T-helper 2 cell (primary cell): ENCODE results near the gene IL21R.
"Not testable (repeated sequence)": the region's sequence is repeated elsewhere in the genome, so short reads cannot be mapped to it uniquely, and the experiment has no call there.

Experiments used
- DNase-seq, 5 experiments: peaks; one replicate each; pipeline versions ENCODE4 v3.0.0 to v3.0.0-alpha.2; 2012 to 2022

The IL21R gene

DNA sequence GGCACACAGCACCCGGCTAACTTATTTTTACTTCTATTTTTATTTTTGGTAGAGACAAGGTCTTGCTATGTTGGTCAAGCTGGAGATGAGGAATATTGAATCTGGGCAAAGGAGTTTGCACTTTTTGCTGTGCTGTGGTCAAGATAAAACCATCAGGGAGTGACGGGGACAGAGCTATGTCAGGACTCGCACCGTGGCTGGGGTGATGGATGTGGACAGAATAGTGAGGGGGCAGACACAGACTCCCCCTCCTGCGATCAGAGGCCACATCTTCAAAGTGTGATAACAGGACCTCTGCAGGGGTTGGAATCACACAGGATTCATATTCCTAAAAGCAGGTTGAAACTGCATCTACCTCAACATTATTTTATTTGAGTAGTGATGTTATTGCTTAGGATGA lies 25.6 kb downstream of the IL21R start:
- DNase-seq: no peak

DNA sequence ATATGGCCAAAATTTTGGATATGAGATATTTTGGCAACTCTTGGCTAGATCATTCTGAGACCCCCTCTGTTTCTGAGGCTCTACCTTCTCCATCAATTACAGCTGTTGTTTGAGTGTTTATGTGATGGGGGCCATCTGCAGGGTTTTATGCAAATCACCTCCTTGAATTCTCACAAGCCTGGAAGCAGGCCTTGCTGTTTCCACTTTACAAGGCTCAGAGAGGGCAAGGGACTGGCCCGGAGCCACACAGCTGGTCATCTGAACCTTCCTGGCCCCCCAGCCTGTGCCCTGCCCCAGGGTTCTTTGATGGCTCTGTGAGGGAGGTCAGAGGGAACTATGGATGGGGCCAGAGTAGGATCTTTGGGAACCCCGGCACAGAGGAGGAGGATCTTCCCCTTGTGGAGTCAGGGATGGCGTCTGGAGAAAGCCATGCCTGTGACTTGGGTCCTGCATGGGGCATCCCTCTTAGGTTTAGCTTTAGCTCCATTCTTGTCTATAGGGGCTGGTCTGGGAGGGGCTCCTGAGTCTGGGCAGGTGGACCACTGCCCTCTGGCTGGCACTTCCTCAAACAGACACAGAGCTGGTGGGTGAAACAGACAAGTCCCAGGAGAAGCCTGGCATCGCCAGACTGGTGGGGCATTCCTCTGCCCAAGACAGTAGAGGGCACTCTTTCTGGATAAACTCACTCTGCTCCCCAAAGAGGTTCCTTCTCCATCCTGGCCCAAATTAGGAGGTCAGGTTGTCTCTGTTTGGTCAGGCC lies 26.2 kb downstream of the IL21R start:
- no peak for DNase-seq

DNA sequence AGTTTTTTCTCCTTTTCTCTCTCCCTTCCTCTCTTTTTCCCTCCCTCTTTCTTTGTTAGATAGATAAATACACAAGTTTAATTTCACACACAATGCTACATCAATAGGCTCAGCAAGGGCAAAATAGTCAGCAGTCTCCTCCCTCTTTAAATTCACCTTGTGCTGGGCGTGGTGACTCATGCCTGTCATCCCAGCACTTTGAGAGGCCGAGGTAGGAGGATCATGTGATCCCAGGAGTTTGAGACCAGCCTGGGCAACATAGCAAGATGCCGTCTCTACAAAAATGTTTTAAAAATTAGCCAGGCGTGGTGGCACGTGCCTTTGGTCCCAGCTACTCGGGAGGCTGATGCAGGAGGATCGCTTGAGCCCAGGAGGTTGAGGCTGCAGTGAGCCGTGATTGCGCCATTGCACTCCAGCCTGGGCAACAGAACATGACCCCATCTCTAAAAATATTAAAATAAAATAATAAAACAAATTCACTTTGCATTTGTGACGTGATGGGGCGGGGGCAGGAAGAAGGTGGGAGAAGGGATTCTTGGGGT lies 27.4 kb downstream of the IL21R start:
- DNase-seq: no peak

DNA sequence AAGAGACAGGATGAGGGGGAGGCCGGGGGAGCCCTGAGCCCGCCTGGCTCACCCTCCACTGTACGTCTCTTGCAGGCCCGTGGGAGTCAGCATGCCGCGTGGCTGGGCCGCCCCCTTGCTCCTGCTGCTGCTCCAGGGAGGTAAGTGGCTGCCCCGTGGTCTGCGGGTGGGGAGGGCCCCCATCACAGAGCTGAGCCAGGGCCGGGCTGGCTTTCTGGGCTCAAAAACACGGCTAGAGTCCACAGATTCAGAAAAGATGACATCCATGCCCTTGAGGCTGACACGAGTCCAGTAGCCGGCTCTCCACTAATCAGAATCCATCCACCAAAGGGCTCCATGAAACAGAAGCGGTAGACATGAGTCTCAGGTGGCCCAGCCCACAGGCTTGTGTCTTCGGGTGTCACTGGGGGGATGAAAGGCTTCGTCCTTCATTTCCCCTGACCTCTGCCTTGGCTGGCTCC lies 28.0 kb downstream of the IL21R start:
- DNase-seq: no peak

DNA sequence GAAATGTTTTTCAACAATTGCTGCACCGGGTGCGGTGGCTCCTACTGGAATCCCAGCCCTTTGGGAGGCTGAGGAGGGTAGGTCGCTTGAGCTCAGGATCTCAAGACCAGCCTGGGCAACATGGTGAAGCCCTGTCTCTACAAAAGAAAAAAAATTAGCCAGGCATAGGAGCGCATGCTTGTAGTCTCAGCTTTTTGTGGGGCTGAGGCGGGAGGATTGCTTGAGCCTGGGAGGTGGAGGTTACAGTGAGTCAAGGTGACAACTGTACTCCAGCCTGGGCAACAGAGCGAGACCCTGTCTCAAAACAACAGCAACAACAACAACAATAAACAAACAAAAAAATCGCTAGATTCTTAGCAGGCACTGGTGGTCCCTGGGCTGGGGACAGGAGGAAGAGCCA lies 28.5 kb downstream of the IL21R start:
- no peak for DNase-seq

DNA sequence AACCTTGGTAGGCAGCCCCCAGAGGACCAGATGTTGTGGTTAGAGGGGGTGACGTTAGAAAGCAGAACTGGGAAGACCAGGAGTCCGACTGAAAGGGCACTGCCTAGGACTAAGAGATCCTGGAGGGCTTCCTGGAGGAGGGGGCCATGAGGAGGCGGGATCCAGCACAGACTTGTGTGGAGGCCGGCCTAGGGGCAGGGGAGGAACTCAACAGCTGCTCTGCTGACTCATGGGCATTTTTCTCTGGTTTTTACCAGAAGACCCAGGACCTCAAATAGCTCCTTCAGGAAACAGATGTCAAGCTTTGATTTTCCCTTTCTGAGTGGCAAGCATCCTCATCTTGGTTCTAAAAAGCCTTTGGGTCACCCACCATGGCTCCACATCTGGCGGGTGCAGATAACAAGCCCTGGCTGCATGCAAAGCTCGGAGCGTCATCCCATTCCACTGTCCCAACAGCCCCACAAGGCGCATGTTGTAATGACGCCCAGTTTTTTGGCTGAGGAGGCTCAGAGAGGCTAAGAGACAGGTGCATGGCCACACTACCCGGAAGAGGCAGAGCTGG lies 29.0 kb downstream of the IL21R start:
- no peak for DNase-seq

DNA sequence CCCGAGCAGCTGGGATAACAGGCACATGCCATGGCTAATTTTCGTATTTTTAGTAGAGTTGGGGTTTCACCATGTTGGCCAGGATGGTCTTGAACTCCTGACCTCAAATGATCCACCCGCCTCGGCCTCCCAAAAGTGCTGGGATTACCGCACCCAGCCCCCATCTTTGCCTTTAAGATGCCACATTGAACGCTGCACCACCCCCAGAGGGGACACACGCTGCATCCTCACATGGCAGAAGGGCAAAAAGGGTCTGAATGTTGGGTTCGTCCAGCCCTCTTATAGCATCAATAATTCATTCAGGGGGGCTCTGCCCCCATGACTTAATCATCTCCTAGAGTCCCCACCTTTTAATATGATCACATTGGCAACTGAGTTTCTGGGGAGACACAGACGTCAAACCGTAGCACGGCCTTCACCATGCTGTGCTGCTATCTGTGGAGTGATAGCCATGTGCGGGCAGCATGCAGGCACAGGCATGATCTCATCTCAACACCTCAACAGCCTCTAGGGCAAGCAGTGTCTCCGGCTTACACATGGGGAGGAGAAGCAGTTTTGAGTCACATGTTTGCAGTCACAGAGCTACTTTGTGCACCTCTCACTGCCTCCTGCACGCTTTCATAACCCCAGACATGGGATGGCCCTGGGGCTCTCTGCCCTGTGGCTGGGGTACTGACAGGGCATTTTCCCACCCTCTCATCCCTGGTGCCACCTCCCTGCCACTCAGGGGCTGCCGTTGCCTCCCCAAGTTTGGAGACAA lies 30.0 kb downstream of the IL21R start:
- DNase-seq: no peak

DNA sequence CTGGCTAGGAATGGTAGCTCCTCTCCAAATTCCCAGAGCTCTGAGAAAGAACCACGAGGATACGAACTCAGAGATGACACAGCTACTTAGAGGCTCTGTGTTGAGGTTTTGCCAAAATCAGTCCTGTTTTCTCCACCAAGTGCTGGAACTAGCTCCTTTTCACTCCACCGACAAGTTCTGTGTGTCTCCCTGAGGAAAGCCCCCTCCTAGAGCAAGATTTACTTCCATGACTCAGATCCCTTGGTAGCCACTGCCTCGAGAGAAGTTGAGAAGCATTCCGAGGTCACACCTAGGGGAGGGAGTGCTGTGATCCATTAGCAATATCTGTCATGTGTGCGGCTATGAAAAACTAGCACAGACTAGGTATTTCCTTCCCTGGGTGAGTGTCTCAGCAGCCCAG lies 30.6 kb downstream of the IL21R start:
- no peak for DNase-seq

DNA sequence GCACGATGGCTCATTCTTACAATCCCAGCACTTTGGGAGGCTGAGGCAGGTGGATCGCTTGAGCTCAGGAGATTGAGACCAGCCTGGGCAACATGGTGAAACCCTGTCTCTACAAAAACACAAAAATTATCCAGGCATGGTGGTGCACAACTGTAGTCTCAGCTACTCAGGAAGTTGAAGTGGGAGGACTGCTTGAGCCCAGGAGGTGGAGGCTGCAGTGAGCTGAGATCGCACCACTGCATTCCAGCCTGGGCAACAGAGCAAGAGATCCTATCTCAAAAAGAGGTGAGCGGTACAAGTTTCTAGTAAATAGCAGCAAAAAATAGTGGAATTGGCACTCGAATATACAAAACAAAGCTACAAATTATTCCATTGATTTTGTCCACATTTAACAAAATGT lies 31.2 kb downstream of the IL21R start:
- not testable (repeated sequence) for DNase-seq

DNA sequence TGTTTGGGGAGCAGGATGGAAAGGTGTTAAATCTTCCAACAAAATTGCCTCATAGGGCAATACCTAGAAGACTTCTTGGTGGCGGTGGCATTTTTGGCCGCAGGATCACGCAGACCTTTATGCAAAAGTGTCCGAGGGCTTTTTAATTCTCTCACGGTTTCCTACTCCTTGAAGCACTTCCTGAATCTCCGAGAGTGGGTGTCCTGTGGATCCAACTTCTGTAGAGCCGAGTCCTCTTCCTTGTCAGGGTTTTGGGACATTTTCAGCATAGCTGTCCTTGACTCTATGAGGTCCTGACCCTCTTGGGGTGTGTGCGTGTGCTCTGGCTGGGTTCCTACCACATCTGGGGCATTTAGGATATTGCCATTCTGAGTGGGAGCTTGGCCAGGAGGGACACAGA lies 31.7 kb downstream of the IL21R start:
- DNase-seq: no peak

DNA sequence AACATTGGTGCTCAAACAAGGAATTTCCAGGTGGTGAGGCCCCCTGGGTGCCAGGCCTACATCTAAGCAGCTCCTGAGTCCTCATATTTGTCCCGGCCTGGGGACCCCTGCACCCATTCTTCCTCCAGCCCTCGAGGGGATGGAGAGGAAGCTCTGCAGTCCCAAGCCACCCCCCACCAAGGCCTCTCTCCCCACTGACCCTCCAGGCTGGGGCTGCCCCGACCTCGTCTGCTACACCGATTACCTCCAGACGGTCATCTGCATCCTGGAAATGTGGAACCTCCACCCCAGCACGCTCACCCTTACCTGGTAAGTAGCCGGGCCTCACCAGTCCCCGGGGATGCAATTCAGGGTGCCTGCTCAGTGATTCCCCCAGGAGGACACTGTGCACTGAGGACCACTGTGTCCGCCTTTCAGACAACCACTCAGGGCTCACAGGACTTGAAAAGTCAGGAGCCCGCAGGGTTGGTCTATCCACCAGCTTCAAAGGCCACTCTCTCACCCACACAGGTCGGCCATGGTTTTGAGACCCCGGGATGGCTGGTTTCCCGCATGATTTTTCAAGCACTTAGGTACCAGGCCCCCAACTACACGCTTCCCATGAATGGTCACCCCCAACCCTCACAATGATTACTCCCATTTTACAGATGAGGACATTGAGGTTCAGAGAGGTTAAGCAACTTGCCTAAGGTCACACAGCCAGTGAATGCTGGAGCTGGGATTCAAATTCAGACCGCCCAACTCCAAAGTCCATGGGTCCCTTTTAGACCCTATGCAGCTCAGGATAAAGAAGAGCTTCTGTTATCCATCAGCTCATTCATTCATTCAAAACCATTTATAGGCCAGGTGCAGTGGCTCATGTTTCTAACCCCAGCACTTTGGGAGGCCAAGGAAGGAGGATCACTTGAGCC lies 32.4 kb downstream of the IL21R start:
- DNase-seq: no peak

DNA sequence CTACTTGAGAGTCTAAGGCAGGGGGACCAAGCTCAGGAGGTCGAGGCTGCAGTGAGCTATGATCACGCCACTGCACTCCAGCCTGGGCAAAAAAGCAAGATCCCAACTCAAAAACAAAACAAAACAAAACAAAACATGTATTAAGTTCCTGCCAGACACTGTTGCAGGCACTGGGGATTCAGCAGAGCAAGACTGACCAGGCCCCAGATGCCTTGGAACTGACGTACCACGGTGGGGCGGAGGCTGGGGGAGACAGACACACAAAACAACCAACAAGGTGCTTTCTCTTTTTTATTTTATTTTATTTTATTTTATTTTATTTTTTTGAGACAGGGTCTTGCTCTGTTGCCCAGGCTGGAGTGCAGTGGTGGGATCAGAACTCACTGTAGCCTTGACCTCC lies 33.2 kb downstream of the IL21R start:
- not testable (repeated sequence) for DNase-seq

DNA sequence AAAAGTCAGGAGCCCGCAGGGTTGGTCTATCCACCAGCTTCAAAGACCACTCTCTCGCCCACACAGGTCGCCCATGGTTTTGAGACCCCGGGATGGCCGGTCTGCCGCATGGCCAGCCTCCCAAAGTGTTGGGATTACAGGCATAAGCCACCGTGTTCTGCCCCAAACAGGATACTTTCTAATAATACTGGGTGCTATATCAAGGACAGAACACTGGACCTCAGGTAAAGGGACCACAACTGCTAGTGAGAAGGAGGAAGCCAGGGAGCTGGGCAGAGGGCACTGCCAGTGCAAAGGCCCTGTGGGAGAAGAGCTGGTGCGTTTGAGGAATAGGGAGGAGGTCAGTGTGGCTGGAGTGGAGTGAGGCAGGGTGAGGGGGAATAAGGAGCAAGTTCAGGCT lies 34.1 kb downstream of the IL21R start:
- no peak for DNase-seq

DNA sequence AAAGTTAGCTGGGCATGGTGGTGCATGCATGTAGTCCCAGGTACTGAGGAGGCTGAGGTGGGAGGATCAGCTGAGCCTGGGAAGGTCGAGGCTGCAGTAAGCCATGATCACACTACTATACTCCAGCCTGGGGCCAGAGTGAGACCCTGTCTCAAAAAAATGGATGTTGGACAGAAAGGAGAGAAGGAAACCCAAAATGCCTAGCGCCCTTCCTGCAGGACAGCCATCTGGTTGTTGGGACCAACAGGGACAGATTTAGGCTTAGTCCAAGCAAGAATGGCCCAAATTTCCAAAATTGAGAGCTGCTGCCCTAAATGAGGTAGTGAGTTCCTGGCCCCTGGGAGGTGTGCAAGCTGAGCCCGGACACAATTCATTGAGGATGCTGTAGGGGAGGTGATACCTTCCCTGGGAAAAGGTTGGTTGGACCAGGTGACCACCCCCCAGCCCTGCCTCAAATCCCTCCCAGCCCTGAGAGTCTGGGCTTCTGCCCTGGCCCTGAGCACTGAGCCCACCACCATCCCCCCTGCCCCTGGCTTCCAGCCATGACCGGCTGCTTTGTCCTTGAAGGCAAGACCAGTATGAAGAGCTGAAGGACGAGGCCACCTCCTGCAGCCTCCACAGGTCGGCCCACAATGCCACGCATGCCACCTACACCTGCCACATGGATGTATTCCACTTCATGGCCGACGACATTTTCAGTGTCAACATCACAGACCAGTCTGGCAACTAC lies 35.1 kb downstream of the IL21R start:
- no peak for DNase-seq

DNA sequence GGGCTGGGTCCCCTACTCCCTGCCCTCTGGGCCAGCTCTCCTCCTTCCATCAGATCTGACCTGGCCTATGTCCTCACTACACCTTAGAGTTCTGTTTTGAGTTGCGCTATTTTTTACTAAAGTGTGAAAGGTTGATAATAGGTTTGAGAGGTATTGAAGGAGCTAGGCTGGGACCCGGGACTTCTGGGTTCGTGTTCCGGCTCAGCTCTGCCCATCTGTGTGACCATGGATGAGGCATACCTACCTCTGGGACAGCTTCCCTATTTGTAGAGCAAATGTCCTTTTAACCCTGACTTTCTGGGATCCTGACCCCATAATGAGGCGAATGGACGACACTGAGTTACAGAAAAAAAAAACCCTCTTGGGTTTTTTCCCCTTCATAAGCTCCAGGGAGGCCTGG lies 36.0 kb downstream of the IL21R start:
- no peak for DNase-seq

DNA sequence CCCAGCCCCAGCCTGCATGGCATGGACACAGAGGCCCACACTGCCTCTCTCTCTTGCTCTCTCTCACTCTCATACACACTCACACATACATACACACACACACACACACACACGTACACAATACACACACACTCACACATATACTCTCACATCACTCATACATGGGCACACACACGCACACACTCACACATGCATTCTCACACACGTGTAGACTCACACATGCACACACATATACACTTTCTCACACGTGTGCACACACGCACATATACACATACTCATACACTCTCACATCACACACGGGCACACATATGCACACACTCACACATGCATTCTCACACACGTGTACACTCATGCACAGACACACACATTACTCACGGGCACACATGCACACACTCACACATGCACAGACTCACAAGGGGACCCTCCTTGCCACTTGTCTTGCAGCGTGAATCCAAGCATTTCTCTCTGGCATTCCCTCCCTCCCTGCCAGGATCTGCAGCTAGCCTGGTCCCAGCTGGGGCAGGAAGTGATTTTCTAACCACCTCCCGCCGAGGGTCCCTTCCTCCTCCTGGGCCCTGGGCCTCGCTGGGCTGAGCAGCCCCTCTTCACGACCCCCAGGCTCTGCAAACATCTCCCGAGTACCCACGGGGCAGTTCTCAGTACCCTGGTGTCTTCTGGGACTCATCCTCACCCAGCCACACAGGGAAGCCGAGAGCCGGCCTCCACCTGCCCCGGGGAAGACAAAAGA lies 37.5 kb downstream of the IL21R start:
- no peak for DNase-seq

DNA sequence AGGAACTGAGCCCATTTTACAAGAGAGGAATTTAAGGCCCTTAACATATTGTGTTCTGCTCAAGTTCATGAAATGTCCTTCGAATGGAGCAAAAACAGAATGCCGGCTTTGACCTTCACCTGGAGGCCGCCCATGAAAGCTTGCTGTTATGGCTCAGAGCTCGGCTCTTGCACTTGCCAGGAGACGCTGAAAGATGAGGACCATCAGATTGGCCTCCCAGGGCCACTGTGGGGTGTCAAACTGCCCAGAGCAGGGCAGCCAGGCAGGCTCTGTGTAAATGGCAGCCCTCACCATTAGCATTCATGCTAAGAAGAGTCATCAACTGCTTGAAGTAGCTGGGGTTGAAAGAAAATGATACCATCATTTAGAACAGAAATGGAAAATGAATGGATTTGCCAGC lies 39.3 kb downstream of the IL21R start:
- no peak for DNase-seq

DNA sequence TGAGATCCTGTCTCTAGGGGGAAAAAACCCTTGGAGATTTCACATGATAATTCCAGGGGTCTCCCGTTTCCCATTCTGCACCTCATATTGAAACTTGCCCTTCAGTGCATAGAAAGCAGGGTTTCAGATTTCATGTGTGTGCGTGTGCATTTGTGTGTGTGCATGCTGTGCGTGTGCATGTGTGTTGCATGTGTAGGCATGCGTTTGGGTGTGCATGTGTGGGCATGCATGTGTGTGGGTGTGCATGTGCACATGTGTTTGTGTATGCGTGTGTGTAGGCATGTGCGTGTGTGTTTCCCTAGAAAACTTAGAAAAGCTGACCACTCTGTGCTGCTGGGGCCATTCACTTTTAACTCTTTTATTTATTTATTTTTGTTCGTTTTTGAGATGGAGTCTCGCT lies 40.0 kb downstream of the IL21R start:
- DNase-seq: no peak

DNA sequence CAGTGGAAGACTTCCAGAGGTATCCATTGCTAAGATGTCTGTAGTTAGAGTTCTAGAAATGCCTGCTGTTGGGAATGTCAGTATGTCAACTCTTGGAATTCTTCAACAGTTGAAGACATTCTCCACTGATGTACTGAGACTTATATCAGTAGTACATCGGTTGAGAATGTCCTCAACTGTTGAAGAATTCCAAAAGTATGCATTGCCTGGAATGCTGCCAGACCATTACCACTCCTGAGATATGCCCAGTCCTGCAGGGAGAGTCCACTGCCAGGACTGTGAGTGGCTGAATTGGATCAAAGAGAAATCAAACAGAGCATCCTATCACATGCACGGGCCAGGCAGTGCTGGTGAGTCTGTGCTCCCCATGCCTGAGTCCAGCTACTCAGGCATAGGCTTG lies 42.0 kb downstream of the IL21R start:
- DNase-seq: no peak

DNA sequence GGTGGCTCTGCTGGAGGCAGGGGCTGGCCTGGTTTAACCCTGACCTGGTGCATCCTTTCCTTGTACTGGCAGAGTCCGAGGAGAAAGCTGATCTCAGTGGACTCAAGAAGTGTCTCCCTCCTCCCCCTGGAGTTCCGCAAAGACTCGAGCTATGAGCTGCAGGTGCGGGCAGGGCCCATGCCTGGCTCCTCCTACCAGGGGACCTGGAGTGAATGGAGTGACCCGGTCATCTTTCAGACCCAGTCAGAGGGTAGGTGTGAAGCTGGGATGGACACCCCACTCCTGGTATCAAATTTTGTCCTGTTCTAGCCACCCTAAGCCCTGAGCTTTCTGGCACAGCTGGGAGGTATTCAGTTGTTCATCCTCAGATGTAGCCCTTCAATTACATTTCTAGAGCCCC lies 42.5 kb downstream of the IL21R start:
- DNase-seq: no peak

DNA sequence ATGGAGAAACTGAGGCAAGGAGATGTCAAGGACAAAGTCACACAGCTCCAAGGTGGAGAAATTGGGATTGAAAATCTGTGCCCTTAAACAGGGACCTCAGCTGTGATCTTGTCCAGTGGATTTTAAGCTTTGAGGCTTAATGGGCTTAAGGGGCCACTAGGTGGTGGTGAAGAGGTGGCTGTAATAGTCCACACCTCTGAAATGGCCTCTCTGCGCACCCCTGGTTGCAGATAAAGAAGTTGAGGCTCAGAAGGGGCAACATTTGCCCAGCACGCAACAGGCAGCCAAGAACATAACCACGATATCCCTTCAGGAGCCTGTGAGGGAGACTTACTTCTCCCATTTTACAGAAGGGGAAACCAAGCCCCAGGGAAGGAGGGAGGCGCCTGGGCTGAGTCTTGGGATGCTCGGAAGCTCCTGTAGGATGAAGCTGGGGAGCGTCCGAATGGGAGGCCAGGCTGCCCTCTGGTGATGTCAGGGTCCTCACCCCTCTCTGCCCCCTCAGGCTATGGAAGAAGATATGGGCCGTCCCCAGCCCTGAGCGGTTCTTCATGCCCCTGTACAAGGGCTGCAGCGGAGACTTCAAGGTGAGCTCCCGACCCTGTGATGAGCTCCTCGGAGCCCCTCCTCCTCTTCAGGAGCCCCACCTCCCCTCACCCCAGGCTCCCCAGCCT lies 43.7 kb downstream of the IL21R start:
- DNase-seq: no peak
